22Rv1 (cell line): ENCODE measurements around the gene CTBP1.

ENCODE experiments used
- ZFX ChIP-seq: fragments of 450-650 bp; IDR thresholded peaks from 2 replicates; pipeline ENCODE4 v1.6.1; 2017; ENCODE audit warnings: antibody characterized with exemption, borderline replicate concordance
- TF ChIP-seq, protein P1 (sequence below): fragments of 450-650 bp; IDR thresholded peaks from 2 replicates; pipeline ENCODE4 v1.5.1; 2017; ENCODE audit warnings: mild to moderate bottlenecking

DNA sequence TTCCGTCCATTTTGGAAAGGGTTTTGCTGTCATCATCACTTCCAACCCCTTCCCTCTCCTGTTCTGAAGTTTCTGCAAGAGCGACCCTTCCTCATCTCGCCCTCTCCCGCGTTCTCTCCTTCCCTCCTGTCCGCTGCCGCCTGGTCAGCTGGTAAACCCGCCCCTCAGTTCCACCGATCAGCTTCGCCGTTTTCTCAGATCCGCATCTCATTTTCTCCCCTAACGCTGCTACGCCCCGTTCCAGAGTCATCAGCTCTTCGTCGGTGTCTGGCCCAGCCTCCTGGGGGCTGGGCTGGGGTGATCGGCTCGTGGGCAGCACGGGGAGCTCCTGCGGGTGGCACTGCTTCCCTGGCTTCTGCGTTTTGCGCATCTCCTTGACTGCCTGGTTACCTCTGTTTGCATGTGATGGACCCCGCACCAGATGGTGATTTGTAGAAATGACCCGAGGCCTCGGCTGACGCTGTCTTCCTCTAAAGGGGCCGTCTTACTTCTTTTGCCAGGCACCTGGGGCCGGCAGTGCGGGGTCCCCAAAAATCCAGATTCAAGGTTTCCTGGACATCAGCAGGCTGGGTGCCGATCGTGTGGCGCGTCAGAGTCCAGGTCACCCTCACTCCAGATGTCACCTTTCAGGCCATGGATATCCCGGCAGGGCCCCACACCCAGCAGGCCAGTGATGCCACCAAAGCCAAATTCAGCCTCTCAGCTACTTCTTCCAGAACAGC, 13.4 kb downstream of the CTBP1 start:
- TF ChIP-seq, protein P1, sequence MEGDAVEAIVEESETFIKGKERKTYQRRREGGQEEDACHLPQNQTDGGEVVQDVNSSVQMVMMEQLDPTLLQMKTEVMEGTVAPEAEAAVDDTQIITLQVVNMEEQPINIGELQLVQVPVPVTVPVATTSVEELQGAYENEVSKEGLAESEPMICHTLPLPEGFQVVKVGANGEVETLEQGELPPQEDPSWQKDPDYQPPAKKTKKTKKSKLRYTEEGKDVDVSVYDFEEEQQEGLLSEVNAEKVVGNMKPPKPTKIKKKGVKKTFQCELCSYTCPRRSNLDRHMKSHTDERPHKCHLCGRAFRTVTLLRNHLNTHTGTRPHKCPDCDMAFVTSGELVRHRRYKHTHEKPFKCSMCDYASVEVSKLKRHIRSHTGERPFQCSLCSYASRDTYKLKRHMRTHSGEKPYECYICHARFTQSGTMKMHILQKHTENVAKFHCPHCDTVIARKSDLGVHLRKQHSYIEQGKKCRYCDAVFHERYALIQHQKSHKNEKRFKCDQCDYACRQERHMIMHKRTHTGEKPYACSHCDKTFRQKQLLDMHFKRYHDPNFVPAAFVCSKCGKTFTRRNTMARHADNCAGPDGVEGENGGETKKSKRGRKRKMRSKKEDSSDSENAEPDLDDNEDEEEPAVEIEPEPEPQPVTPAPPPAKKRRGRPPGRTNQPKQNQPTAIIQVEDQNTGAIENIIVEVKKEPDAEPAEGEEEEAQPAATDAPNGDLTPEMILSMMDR, result no peak
- TF ChIP-seq ZFX, result no peak
